HG03064 (cell line): ENCODE results near the gene ADAMTS14.

ENCODE experiments used
- ATAC-seq: cut with Tn5 transposase; IDR thresholded peaks from one replicate; pipeline ENCODE4 v1.9.1; 2021; ENCODE audit warnings: low read depth; ENCODE audit not compliant: unreplicated experiment

Gene ADAMTS14

GRCh38 chr10:70810967-70811366 is 138.7 kb downstream of the ADAMTS14 start:
- ATAC-seq, result no peak

DNA sequence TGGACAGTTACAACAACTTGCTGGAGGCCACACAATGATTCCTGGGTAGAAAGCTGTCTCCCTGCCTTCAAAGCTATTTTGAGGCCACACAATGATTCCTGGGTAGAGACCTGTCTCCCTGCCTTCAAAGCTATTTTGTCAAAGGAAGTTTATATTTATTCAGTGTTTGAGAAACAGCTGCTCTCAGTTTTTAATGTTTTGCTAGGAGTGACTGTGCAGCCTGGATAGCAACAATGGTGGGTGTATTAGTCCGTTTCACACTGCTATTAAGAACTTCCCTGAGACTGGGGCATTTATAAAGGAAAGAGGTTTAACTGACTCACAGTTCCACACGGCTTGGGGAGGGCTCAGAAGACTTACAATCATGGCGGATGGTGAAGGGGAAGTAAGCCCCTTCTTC is 139.6 kb downstream of the ADAMTS14 start:
- no peak for ATAC-seq
